Upper lobe of left lung (tissue), 6 donors: ENCODE results near the gene TOP3B. TPM values are rescaled to one million over a fixed set of nuclear protein-coding genes. Genes with fewer than 3 reads are reported as not detected.

Source experiments
- ATAC-seq, 2 donors: fragments of 200-7000 bp; cut with Tn5 transposase; one replicate each; pipeline ENCODE4 v1.9.1; 2022; ENCODE audit warnings: mild to moderate bottlenecking in 2 of 2, moderate library complexity in 2 of 2; ENCODE audit not compliant: low FRiP score in 2 of 2
- DNase-seq, 2 donors: peaks; one replicate each; pipeline ENCODE4 v3.0.0-alpha.2; 2019 to 2020
- H3K27ac ChIP-seq, 4 donors: fragments of 200-600 bp; sonication (generic); one replicate each; pipeline ENCODE4 v1.5.1; 2016 to 2019
- H3K27me3 ChIP-seq, 4 donors: fragments of 200-600 bp; sonication (generic); one replicate each; pipeline ENCODE4 v1.5.1; 2017 to 2019
- H3K36me3 ChIP-seq, 4 donors: fragments of 200-600 bp; sonication (generic); one replicate each; pipeline ENCODE4 v1.5.1; 2016 to 2019
- H3K4me1 ChIP-seq, 4 donors: fragments of 200-600 bp; sonication (generic); one replicate each; pipeline ENCODE4 v1.5.1; 2018 to 2019
- H3K4me3 ChIP-seq, 4 donors: fragments of 200-600 bp; sonication (generic); one replicate each; pipeline ENCODE4 v1.5.1; 2017 to 2019; ENCODE audit warnings: mild to moderate bottlenecking in 2 of 4, moderate library complexity in 1 of 4
- H3K9me3 ChIP-seq, 4 donors: fragments of 200-600 bp; sonication (generic); one replicate each; pipeline ENCODE4 v1.5.1; 2018 to 2019
- EP300 ChIP-seq, 4 donors: sonication (generic); formaldehyde crosslinking; IDR thresholded peaks; one replicate each; pipeline ENCODE4 v1.5.1; 2017; ENCODE audit warnings: antibody characterized with exemption in 4 of 4, control low read depth in 2 of 4
- POLR2A ChIP-seq, 4 donors: fragments of 450-650 bp; IDR thresholded peaks; one replicate each; pipeline ENCODE4 v1.5.1; 2016 to 2017; ENCODE audit warnings: antibody characterized with exemption in 4 of 4, mild to moderate bottlenecking in 2 of 4
- POLR2AphosphoS5 ChIP-seq, 2 donors: sonication (generic); formaldehyde crosslinking; IDR thresholded peaks; one replicate each; pipeline ENCODE4 v1.5.1; 2017; ENCODE audit warnings: antibody characterized with exemption in 2 of 2
- WGBS, 2 donors: methylation state at CpG; one replicate each; pipeline ENCODE4 v1.1.5; 2017 to 2018; 5-methylcytosine and 5-hydroxymethylcytosine counted together
- total RNA-seq, 6 donors: library from RNA; depleted of rRNA in 4 of 6; stranded (reverse); fragments of >200 nt in 4 of 6; gene quantifications; one replicate each; pipeline versions ENCODE4 v1.1.0 to v1.2.1, GENCODE V29; 2016 to 2021
- TF ChIP-seq, protein P1 (sequence below), 6 experiments: fragments of 450-650 bp in 4 of 6; fragments of 200-600 bp in 2 of 6; sonication (generic) in 2 of 6; IDR thresholded peaks; one replicate each; pipeline ENCODE4 v1.5.1; 2016 to 2019; ENCODE audit warnings: antibody characterized with exemption in 6 of 6
- donor health status: DM: no; HTN: no; CAD: no; lungs with moderate emphysema.
- donor health status: DM: no; HTN: yes; CAD: no; lungs with severe emphysema.

The TOP3B gene
- total RNA-seq, 6 donors from 2014 or later, result 22.5 to 111 (median 34.0) TPM

DNA sequence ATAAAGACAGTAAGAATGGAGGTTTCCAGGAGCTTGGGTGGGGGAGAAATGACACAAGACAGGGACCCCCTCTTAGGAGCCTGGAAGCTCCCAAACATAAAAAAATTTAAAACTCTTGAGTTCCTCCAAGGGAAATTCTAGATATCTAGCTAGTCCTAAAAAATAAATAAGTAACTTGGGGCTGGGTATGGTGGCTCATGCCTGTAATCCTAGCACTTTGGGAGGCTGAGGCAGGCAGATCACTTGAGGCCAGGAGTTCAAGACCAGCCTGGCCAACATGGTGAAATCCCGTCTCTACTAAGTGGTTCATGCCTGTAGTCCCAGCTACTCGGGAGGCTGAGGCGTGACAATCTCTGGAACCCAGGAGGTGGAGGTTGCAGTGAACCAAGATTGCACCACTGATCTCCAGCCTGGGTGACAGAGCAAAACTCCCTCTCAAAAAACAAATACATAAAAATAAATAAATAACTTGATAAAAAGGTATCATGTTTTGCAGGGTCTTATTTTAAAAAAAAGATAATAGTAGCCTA lies 20.0 kb upstream of the TOP3B start:
- no peak for ATAC-seq
- WGBS, 2 donors, result 95 to 96% methylated on average over 3 of the region's 3 CpGs
- Histone ChIP-seq H3K4me1 (no peaks in the 10 kb centered on the region), H3K27me3 (no peaks in the 10 kb centered on the region), H3K4me3 (no peak overlapping the region), H3K27ac (no peak overlapping the region), H3K36me3 (no peaks in the 10 kb centered on the region), H3K9me3 (no peaks in the 10 kb centered on the region)
- TF ChIP-seq POLR2AphosphoS5 (IDR thresholded peaks at IDR 0.05) (no peak), POLR2A (IDR thresholded peaks at IDR 0.05) (no peak), EP300 (IDR thresholded peaks at IDR 0.05) (no peak)
- TF ChIP-seq, protein P1, sequence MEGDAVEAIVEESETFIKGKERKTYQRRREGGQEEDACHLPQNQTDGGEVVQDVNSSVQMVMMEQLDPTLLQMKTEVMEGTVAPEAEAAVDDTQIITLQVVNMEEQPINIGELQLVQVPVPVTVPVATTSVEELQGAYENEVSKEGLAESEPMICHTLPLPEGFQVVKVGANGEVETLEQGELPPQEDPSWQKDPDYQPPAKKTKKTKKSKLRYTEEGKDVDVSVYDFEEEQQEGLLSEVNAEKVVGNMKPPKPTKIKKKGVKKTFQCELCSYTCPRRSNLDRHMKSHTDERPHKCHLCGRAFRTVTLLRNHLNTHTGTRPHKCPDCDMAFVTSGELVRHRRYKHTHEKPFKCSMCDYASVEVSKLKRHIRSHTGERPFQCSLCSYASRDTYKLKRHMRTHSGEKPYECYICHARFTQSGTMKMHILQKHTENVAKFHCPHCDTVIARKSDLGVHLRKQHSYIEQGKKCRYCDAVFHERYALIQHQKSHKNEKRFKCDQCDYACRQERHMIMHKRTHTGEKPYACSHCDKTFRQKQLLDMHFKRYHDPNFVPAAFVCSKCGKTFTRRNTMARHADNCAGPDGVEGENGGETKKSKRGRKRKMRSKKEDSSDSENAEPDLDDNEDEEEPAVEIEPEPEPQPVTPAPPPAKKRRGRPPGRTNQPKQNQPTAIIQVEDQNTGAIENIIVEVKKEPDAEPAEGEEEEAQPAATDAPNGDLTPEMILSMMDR (IDR thresholded peaks at IDR 0.05), result no peak
- no peak for DNase-seq

DNA sequence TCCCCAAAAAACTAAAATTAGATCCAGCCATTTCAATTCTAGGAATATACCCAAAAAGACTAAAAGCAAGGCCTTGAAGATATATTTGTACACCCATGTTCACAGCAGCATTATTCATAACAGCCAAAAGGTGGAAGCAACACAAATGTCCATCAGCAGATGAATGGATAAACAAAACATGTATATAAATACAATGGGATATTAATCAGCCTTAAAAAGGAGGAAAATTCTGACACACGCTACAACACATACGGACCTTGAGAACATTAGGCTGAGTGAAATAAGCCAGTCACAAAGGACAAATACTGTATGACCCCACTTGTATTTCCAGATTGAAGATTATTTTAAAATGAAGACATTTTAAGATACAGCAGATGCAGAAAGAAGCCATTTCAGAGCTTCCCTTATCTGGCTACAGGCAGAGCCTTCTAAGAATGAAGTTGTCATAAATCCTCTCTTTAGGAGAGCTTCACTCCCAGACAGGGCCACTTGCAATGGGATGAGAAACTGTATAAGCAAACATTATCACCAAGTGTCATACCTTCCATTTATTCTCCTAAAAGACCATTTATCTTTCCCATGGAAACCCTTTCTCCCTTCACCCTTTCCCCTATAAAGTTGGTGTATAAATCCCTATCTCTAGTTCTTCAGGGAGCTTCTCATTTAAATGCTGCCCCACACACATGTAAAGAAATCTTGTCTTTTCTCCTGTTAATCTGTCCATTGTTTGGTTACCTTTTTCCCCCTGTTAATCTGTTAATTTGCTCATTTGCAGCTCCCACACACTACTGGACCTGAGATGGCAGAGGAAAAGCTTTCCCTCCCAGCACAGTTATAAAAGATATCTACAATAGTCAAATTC lies 19.3 kb upstream of the TOP3B start:
- WGBS, 2 donors, result 70 to 81% methylated on average over 2 of the region's 2 CpGs
- Histone ChIP-seq H3K27me3 (no peaks in the 10 kb centered on the region), H3K9me3 (no peaks in the 10 kb centered on the region), H3K4me3 (no peak overlapping the region), H3K36me3 (no peaks in the 10 kb centered on the region), H3K27ac (no peak overlapping the region), H3K4me1 (no peaks in the 10 kb centered on the region)
- ATAC-seq, result no peak
- TF ChIP-seq EP300 (IDR thresholded peaks at IDR 0.05), result no peak
- TF ChIP-seq POLR2AphosphoS5 (IDR thresholded peaks at IDR 0.05), result no peak
- TF ChIP-seq, protein P1 (IDR thresholded peaks at IDR 0.05), result no peak
- TF ChIP-seq POLR2A (IDR thresholded peaks at IDR 0.05), result no peak
- DNase-seq, result no peak

DNA sequence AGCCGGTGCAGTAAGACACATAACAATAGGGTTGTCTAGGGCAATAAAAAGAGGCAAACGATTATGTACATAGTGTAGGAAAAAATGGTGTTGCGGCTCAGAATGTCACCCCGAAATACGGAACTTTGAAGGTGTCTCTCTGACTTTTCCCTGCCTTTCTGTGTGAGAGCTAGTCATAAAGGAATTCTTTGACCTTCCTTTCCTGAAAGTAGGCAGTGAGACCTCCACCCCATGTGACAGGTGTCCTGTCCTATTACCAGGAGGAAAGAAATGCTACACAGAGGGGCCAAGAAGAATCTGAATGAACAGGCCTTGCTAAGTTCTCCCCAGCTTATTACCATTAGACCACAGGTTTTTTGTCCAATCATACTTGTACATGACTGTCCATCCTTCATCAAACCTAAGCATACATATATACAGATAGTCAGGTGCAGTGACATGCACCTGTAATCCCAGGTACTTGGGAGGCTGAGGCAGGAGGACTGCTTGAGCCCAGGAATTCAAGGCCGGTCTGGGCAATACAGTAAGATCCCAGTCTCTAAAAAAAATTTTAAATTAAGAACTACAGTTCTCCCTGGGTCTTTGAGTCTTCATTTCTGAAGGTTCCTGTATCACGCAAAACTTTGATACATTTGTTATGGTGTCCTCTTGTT lies 16.1 kb upstream of the TOP3B start:
- Histone ChIP-seq H3K27ac (no peak overlapping the region), H3K27me3 (no peaks in the 10 kb centered on the region), H3K9me3 (no peaks in the 10 kb centered on the region), H3K4me1 (no peaks in the 10 kb centered on the region), H3K36me3 (no peaks in the 10 kb centered on the region), H3K4me3 (no peak overlapping the region)
- TF ChIP-seq, protein P1 (IDR thresholded peaks at IDR 0.05), result no peak
- TF ChIP-seq EP300 (IDR thresholded peaks at IDR 0.05) (no peak), POLR2A (IDR thresholded peaks at IDR 0.05) (no peak), POLR2AphosphoS5 (IDR thresholded peaks at IDR 0.05) (no peak)
- DNase-seq (no peak), ATAC-seq (no peak)
- whole genome bisulfite sequencing, 2 donors, result 83% methylated on average over 7 of the region's 7 CpGs

DNA sequence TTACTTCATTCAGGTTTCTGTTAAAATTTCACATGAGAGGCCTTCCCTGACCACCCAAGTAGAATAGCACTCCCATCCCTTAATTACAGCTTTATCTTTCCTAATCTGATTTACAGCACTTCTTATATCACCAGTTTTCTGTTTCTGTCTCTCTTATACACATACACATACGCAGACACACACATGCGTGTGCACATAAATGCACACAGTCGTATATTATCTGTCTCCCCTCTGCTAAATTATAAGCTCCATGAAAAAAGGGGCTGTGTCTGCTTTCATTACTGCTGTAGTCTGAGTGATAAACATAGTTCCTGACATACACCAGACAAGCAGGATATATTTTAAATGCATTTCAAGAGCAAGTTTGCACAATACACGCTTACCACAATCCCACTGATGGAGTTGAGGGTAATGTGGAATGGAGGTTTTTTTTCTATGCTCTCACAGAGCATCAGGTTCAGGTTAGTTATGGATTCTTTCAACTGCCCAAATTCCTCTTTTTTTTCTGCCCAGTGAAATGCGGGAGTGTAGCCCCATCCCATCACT lies 13.7 kb upstream of the TOP3B start:
- 81 to 87% methylated on average over 5 of the region's 5 CpGs for WGBS, 2 donors
- H3K4me3 ChIP-seq, result no peak overlapping the region
- ATAC-seq (no peak), DNase-seq (no peak)
- no peaks in the 10 kb centered on the region for H3K27me3 ChIP-seq
- no peak overlapping the region for H3K27ac ChIP-seq
- no peaks in the 10 kb centered on the region for H3K4me1 ChIP-seq
- TF ChIP-seq EP300 (IDR thresholded peaks at IDR 0.05), result no peak
- no peaks in the 10 kb centered on the region for H3K9me3 ChIP-seq
- no peaks in the 10 kb centered on the region for H3K36me3 ChIP-seq

DNA sequence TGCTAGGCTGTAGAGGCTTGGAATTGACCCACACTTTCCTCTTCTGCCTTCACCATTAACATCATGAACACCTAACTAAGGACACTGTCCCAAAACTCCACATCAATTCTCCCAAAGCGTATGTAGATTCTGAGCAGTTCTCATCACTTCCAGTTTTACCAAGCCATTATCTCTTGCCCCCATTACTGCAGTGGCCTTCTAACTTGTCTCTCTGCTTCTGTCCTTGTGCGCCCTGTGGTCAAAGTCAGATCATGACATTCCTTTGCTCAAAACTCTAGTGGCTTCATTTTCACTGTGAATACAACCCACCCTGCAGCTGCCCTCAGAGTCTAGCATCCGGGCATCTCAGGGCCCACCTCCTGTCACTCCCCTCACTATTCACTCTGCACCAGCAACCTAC lies 13.1 kb upstream of the TOP3B start:
- no peak overlapping the region for H3K4me3 ChIP-seq
- 86% methylated on average over 3 of the region's 3 CpGs for WGBS, 2 donors
- H3K9me3 ChIP-seq, result no peaks in the 10 kb centered on the region
- no peaks in the 10 kb centered on the region for H3K4me1 ChIP-seq
- no peaks in the 10 kb centered on the region for H3K36me3 ChIP-seq
- no peak overlapping the region for H3K27ac ChIP-seq
- no peak for TF ChIP-seq EP300 (IDR thresholded peaks at IDR 0.05)
- TF ChIP-seq, protein P1 (IDR thresholded peaks at IDR 0.05), result no peak
- no peak for TF ChIP-seq POLR2A (IDR thresholded peaks at IDR 0.05)
- no peak for TF ChIP-seq POLR2AphosphoS5 (IDR thresholded peaks at IDR 0.05)
- ATAC-seq (no peak), DNase-seq (no peak)
- no peaks in the 10 kb centered on the region for H3K27me3 ChIP-seq
